Activated CD8-positive, alpha-beta memory T cell treated with anti-CD3 and anti-CD28 coated beads, Interleukin-2, amount 50 U/mL, for 4 hours (primary cell): ENCODE results near the gene MUC12.
A peak's percentile ranks its signal among the peaks of the same experiment; 100 is the strongest.
"Not testable (repeated sequence)": the region's sequence is repeated elsewhere in the genome, so short reads cannot be mapped to it uniquely, and the experiment has no call there.

Experiments used
- DNase-seq: peaks from one replicate; pipeline ENCODE4 v3.0.0-alpha.2; 2020

The MUC12 gene

DNA sequence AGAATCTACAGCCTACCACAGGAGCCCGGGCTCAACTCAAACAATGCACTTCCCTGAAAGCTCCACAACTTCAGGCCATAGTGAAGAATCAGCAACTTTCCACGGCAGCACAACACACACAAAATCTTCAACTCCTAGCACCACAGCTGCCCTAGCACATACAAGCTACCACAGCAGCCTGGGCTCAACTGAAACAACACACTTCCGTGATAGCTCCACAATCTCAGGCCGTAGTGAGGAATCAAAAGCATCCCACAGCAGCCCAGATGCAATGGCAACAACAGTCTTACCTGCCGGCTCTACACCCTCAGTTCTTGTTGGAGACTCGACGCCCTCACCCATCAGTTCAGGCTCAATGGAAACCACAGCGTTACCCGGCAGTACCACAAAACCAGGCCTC is 22.3 kb downstream of the MUC12 start:
- DNase-seq: no peak

DNA sequence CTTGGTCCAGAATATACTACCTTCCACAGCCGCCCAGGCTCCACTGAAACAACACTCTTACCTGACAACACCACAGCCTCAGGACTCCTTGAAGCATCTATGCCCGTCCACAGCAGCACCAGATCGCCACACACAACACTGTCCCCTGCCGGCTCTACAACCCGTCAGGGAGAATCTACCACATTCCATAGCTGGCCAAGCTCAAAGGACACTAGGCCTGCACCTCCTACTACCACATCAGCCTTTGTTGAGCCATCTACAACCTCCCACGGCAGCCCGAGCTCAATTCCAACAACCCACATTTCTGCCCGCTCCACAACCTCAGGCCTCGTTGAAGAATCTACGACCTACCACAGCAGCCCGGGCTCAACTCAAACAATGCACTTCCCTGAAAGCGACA is 22.9 kb downstream of the MUC12 start:
- DNase-seq: not testable (repeated sequence)

DNA sequence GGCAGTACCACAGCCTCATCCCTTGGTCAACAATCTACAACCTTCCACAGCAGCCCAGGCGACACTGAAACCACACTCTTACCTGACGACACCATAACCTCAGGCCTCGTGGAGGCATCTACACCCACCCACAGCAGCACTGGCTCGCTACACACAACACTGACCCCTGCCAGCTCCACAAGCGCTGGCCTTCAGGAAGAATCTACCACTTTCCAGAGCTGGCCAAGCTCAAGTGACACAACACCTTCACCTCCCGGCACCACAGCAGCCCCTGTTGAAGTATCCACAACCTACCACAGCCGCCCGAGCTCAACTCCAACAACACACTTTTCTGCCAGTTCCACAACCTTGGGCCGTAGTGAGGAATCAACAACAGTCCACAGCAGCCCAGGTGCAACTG is 25.3 kb downstream of the MUC12 start:
- not testable (repeated sequence) for DNase-seq

DNA sequence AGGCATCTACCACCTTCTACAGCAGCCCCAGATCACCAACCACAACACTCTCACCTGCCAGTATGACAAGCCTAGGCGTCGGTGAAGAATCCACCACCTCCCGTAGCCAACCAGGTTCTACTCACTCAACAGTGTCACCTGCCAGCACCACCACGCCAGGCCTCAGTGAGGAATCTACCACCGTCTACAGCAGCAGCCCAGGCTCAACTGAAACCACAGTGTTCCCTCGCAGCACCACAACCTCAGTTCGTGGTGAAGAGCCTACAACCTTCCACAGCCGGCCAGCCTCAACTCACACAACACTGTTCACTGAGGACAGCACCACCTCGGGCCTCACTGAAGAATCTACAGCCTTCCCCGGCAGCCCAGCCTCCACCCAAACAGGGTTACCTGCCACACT is 29.2 kb downstream of the MUC12 start:
- DNase-seq: not testable (repeated sequence)

DNA sequence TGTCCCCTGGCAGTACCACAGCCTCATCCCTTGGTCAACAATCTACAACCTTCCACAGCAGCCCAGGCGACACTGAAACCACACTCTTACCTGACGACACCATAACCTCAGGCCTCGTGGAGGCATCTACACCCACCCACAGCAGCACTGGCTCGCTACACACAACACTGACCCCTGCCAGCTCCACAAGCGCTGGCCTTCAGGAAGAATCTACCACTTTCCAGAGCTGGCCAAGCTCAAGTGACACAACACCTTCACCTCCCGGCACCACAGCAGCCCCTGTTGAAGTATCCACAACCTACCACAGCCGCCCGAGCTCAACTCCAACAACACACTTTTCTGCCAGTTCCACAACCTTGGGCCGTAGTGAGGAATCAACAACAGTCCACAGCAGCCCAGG is 30.0 kb downstream of the MUC12 start:
- not testable (repeated sequence) for DNase-seq

DNA sequence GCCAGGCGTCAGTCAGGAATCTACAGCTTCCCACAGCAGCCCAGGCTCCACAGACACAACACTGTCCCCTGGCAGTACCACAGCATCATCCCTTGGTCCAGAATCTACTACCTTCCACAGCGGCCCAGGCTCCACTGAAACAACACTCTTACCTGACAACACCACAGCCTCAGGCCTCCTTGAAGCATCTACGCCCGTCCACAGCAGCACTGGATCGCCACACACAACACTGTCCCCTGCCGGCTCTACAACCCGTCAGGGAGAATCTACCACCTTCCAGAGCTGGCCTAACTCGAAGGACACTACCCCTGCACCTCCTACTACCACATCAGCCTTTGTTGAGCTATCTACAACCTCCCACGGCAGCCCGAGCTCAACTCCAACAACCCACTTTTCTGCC is 30.7 kb downstream of the MUC12 start:
- not testable (repeated sequence) for DNase-seq

DNA sequence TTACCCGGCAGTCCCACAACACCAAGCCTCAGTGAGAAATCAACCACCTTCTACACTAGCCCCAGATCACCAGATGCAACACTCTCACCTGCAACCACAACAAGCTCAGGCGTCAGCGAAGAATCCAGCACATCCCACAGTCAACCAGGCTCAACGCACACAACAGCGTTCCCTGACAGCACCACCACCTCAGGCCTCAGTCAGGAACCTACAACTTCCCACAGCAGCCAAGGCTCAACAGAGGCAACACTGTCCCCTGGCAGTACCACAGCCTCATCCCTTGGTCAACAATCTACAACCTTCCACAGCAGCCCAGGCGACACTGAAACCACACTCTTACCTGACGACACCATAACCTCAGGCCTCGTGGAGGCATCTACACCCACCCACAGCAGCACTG is 33.0 kb downstream of the MUC12 start:
- not testable (repeated sequence) for DNase-seq

DNA sequence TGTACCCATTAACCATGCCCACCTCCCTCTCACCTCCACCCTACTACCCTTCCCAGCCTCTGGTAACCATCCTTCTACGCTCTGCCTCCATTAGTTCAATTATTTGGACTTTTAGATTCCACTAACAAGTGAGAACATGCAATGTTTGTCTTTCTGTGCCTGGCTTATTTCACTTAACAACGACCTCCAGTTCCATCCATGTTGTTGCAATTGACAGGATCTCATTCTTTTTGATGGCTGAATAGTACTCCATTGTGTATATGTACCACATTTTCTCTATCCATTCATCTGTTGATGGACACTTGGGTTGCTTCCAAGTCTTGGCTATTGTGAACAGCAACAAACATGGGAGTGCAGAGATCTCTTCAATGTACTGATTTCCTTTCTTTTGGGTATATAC is 38.0 kb downstream of the MUC12 start:
- DNase-seq: not testable (repeated sequence)

DNA sequence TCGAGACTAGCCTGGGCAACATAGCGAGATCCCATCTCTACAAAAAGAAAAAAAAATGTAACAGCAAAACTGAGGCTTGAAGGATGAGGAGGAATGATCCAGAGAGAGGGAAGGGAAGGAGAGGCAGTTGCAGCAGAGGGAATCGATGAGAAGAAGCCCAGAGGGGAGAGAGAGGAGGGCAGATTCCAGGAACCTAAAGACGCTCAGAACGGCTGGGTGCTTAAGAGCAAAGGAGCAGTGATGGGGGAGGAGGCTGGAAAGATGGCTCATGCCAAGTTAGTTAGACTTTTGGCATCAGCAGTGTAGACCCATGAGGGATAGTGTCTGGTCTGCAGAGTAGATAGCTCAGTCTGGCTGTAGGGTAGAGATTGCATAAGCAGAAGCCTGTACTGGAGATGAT is 40.3 kb downstream of the MUC12 start:
- no peak for DNase-seq

DNA sequence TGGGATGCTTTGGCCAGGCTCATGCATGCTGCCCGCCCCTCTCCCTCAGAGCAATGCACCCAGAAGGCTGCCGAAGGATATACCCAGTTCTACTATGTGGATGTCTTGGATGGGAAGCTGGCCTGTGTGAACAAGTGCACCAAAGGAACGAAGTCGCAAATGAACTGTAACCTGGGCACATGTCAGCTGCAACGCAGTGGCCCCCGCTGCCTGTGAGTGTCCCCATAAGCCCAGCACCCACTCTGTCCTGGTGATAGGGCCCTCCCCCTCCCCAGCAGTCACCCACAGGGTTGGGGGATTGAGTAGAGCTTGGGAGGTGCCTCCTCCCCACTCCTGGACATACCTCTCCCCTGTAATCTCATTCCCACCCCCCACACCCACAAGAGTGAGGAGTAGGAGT is 43.6 kb downstream of the MUC12 start:
- no peak for DNase-seq

DNA sequence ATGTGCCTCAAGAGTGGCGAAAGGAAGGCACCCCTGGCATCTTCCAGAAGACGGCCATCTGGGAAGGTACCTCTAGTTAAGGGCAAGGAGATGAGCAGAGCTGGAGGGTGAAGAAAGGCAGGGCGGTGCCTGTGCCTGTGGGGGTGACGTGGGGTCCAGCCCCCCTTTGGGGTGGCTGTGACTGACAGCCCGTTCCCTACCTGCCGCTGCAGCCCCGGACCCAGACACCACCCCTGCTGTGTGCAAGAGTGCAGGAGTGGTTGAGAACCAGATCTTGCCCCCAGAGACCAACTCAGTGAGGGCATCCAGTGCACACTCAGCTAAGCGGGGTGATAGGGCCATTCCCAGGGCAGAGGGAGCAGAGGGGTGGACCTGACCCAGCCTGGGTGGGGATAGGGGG is 46.3 kb downstream of the MUC12 start:
- no peak for DNase-seq

DNA sequence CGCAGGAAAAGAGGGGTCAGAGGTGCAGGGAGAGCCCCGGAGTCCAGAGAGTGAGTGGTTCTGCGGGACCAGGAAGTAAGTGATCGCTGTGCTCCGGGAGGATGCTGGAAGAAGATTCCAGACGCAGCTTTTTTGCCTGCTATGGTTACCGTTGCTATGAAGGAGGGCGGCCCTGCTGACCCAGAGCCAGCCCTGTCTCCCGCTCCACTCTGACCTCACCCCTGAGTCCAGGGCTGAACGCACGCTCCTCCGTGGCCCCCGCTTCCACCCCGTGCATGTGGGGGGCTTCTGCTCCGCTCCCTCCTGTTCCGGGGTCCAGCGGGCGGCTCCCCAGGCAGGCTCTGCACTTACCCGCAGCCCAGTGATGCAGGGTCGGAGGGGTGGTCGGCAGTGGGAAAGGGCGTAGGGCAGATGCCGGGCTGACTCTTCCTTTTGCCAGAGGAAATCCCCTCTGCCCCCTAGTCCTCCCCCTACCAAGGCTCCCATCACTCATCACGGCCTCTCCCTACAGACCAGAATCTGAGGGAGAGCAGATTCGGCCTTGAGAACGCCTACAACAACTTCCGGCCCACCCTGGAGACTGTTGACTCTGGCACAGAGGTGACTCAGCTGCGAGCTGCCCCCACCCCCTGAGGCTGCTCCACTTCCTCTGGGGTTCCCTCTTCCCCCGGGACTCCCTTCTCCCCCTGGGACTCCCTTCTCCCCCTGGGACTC is 47.9 kb downstream of the MUC12 start:
- DNase-seq: peak; percentile 67

DNA sequence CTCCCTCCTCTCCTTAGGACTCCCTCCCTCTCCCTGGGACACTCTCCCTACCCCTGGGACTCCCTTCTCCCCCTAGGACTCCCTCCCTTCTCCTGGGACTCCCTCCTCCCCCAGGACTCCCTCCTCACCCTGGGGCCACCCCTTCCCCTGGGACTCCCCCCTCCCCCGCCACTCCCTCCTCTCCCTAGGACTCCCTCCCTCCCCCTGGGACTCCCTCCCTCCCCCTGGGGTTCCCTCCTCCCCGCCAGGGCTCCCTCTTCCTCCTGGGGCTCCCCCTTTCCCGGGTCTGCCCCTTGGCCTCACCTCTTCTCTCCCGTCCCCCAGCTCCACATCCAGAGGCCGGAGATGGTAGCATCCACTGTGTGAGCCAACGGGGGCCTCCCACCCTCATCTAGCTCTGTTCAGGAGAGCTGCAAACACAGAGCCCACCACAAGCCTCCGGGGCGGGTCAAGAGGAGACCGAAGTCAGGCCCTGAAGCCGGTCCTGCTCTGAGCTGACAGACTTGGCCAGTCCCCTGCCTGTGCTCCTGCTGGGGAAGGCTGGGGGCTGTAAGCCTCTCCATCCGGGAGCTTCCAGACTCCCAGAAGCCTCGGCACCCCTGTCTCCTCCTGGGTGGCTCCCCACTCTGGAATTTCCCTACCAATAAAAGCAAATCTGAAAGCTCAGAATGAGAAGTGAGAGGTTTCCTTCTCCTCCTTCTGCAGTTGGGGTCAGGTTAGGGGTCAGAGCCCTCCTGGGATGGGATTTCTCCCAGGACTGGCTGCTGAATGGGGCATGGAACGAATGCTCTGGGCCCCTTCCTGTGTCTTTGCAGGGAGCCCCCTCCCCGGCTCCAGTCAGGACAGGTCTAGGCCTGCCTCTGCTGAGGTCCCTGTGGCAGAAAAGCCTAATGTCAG is 49.2 kb downstream of the MUC12 start:
- no peak for DNase-seq

DNA sequence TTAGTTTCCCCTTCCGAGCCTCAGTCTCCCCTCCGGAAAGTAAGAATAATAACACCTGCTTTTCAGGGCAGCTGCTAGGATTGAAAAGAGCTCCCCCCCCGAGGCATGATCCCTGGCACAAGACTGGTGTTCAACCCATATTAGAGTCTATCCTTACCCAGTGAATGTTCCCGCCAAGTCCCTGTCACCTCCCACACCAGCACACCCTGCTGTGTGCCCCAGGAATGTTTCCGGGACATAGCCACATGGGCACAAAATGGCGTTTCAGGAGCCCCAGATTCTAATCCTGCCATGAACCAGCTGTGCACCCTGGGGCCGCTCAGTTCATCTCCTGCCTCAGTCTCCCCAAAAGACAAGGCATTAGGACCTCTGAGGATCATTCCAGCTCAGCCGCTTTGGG is 51.1 kb downstream of the MUC12 start:
- no peak for DNase-seq

DNA sequence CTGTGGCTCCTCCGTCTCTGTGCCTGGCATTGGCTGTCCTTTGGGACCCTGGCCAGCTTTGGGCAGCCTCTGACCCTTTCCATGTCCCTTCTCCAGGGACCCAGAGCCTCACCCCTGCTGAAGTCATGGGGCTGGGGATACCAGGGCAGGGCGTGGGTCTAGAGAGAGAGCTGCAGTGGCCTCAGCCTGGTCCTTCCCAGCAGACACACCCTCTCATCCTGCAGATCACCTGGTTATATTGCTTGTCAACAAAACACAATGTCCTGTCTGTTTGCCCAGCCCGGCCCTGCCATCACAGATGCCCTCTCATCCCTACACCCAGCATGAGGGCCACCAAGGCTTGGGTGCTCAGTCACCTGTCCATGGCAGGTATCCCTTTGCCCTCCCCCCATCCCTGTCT is 52.3 kb downstream of the MUC12 start:
- DNase-seq: no peak

DNA sequence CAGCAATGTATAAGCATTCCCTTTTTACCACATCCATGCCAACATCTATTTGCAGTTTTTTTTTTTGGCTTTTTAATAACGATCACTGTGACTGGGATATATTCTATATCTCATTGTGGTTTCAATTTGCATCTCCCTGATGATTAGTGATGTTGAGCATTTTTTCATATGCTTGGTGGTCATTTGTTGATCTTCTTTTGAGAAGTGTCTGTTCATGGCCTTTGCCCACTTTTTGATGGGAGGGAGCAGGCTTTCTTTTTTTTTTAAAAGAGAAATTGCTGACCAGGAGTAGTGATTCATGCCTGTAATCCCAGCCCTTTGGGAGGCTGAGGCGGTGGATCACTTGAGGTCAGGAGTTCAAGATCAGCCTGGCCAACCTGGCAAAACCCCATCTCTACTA is 54.5 kb downstream of the MUC12 start:
- no peak for DNase-seq

DNA sequence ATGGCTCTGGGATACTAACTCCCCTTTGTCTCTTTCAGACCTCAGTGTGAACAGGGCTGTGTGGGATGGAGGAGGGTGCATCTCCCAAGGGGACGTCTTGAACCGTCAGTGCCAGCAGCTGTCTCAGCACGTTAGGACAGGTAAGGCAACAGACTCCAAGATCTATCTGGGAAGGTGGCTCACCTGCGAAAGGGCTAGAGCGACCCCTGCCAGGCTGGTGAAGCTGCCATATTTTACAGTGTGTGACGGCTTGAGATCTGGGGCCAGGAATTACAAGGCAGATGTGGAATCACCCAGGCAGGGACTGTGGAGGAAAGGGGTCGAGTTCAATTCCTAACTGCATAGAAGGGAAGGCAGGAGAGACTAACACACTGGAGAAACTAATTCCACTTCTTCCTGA is 61.7 kb downstream of the MUC12 start:
- DNase-seq: no peak

DNA sequence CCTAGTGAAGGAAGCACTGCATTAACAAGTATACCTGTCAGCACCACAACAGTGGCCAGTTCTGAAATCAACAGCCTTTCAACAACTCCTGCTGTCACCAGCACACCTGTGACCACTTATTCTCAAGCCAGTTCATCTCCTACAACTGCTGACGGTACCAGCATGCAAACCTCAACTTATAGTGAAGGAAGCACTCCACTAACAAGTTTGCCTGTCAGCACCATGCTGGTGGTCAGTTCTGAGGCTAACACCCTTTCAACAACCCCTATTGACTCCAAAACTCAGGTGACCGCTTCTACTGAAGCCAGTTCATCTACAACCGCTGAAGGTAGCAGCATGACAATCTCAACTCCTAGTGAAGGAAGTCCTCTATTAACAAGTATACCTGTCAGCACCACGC is 66.6 kb downstream of the MUC12 start:
- DNase-seq: no peak

DNA sequence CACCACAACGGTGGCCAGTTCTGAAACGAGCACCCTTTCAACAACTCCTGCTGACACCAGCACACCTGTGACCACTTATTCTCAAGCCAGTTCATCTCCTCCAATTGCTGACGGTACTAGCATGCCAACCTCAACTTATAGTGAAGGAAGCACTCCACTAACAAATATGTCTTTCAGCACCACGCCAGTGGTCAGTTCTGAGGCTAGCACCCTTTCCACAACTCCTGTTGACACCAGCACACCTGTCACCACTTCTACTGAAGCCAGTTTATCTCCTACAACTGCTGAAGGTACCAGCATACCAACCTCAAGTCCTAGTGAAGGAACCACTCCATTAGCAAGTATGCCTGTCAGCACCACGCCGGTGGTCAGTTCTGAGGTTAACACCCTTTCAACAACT is 71.9 kb downstream of the MUC12 start:
- not testable (repeated sequence) for DNase-seq

DNA sequence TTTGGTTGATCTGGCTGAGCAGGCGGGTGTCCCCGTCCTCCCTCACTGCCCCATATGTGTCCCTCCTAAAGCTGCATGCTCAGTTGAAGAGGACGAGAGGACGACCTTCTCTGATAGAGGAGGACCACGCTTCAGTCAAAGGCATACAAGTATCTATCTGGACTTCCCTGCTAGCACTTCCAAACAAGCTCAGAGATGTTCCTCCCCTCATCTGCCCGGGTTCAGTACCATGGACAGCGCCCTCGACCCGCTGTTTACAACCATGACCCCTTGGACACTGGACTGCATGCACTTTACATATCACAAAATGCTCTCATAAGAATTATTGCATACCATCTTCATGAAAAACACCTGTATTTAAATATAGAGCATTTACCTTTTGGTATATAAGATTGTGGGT is 89.0 kb downstream of the MUC12 start:
- DNase-seq: peak; percentile 45

DNA sequence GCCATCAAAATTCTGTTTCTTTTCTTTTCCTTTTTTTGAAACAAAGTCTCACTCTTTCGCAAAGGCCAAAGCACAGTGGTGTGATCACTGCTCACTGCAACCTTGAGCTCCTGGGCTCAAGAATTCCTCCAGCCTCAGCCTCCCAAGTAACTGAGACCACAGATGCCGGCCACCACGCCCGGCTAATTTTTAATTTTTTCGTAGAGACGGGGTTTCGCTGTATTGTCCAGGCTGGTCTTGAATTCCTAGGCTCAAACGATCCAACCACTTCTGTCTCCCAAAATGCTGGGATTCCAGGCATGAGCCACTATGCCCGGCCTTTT is 90.2 kb downstream of the MUC12 start:
- DNase-seq: no peak

DNA sequence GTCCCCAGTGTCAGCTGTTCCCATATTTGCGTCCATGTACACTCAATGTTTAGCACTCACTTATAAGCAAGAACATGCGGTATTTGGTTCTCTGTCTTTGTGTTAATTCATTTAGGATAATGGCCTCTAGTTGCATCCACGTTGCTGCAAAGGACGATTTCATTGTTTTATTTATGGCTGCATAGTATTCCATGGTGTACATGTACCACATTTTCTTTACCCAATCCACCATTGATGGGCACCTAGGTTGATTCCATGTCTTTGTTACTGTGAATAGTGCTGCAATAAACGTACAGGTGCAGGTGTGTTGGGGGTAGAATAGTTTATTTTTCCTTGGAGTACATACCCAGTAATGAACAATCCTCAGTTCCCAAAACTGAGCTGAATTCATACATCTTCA is 91.6 kb downstream of the MUC12 start:
- DNase-seq: no peak

DNA sequence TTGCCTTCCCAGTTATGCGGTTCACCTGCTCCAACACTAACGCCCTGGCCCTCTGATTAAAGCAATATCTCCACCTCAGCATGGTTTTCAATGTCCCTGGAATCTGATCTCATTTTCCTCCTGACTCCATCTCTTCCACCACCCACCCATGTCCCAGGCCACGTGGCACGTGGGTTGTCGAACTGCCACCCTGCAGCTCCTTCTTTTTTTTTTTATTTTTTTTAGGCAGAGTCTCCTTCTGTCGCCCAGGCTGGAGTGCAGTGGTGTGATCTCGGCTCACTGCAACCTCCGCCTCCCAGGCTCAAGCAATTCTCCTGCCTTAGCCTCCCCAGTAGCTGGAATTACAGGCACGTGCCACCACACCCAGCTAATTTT is 94.8 kb downstream of the MUC12 start:
- DNase-seq: not testable (repeated sequence)

DNA sequence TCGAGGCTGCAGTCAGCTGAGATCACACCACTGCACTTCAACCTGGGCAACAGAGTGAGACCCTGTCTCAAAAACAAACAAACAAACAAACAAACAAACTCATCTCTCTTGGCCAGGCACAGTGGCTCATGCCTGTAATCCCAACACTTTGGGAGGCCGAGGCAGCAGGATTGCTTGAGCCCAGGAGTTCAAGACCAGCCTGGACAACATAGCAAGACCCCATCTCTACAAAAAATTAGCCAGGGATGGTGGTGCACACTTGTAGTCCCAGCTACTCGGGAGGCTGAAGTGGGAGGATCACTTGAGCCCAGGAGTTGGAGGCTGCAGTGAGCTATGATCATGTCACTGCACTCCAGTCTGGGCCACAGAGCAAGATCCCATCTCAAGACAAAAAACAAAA is 95.8 kb downstream of the MUC12 start:
- not testable (repeated sequence) for DNase-seq
